Colonic mucosa (tissue), 4 donors: ENCODE results near the gene KDM5A. TPM values are rescaled to one million over a fixed set of nuclear protein-coding genes. Genes with fewer than 3 reads are reported as not detected.

Source experiments
- DNase-seq: peaks from one replicate; pipeline ENCODE4 v3.0.0-alpha.2; 2020
- H3K27ac ChIP-seq: fragments of 200-600 bp; one replicate; pipeline ENCODE4 v1.8.0; 2021
- H3K27me3 ChIP-seq: fragments of 200-600 bp; one replicate; pipeline ENCODE4 v1.8.0; 2021
- H3K36me3 ChIP-seq: fragments of 200-600 bp; one replicate; pipeline ENCODE4 v1.8.0; 2021
- H3K4me1 ChIP-seq: fragments of 200-600 bp; one replicate; pipeline ENCODE4 v1.8.0; 2021; ENCODE audit warnings: mild to moderate bottlenecking
- H3K4me3 ChIP-seq: fragments of 200-600 bp; one replicate; pipeline ENCODE4 v1.8.0; 2021
- H3K9ac ChIP-seq, 2 donors: one replicate each; pipeline ENCODE4 v1.7.0; 2013; ENCODE audit warnings: control low read depth in 2 of 2, low read depth in 2 of 2, low read length in 2 of 2
- H3K9me3 ChIP-seq: fragments of 200-600 bp; one replicate; pipeline ENCODE4 v1.8.0; 2021
- CTCF ChIP-seq: fragments of 200-600 bp; IDR thresholded peaks from one replicate; pipeline ENCODE4 v1.8.0; 2022; ENCODE audit warnings: antibody characterized with exemption, mild to moderate bottlenecking
- intact Hi-C: fragments of 100-400 bp; cut with DNase I; formaldehyde crosslinking; loops from one replicate; pipeline ENCODE4 v1.14.1; 2022
- total RNA-seq, 2 donors: library from RNA; stranded (reverse); fragmentation: NEBNext Ultra II Directional in 1 of 2; extraction: Animal tissue kit (Norgen Biotek cat#: 25700) in 1 of 2; gene quantifications; one replicate each; pipeline ENCODE4 v1.2.1, GENCODE V29; 2021
- donor health status: healthy.
- donor health status: DM: no; HTN: no; CAD: no.
- donor health status: DM: no; HTN: no; CAD: no.

KDM5A gene
- total RNA-seq, 2 donors from 2014 or later: 60.3 to 64.3 TPM

GRCh38 chr12:323507-323906 lies 65.6 kb downstream of the KDM5A start:
- Histone ChIP-seq H3K4me1 (no peaks in the 10 kb centered on the region), H3K27ac (no peak overlapping the region), H3K36me3 (peaks cover 14% of the 10 kb centered on the region), H3K9ac (no peak overlapping the region), H3K27me3 (no peaks in the 10 kb centered on the region), H3K9me3 (no peaks in the 10 kb centered on the region), H3K4me3 (no peak overlapping the region)
- no peak for TF ChIP-seq CTCF
- intact Hi-C loops: no loop called here
- DNase-seq: no peak

GRCh38 chr12:321606-322326 lies 67.4 kb downstream of the KDM5A start:
- H3K27ac ChIP-seq: no peak overlapping the region
- H3K36me3 ChIP-seq: peaks cover 25% of the 10 kb centered on the region
- H3K9ac ChIP-seq: no peak overlapping the region
- H3K27me3 ChIP-seq: no peaks in the 10 kb centered on the region
- no peaks in the 10 kb centered on the region for H3K4me1 ChIP-seq
- no peaks in the 10 kb centered on the region for H3K9me3 ChIP-seq
- intact Hi-C loops: no loop called here
- no peak for DNase-seq
- H3K4me3 ChIP-seq: no peak overlapping the region
- TF ChIP-seq CTCF: no peak

GRCh38 chr12:318759-319515 lies 70.2 kb downstream of the KDM5A start:
- TF ChIP-seq CTCF: no peak
- no peak for DNase-seq
- intact Hi-C loops: loop anchor here (10.0 kb wide), 1 partner anchor 46 kb away; no protein-coding TSS in a partner anchor
- no peak overlapping the region for H3K4me3 ChIP-seq
- no peaks in the 10 kb centered on the region for H3K27me3 ChIP-seq
- no peaks in the 10 kb centered on the region for H3K4me1 ChIP-seq
- H3K9ac ChIP-seq: no peak overlapping the region
- peaks cover 25% of the 10 kb centered on the region for H3K36me3 ChIP-seq
- H3K27ac ChIP-seq: no peak overlapping the region
- H3K9me3 ChIP-seq: no peaks in the 10 kb centered on the region

GRCh38 chr12:308511-308910 lies 80.6 kb downstream of the KDM5A start:
- Histone ChIP-seq H3K9me3 (no peaks in the 10 kb centered on the region), H3K36me3 (peaks cover 19% of the 10 kb centered on the region), H3K9ac (no peak overlapping the region), H3K4me1 (no peaks in the 10 kb centered on the region), H3K27me3 (no peaks in the 10 kb centered on the region), H3K27ac (no peak overlapping the region), H3K4me3 (no peak overlapping the region)
- DNase-seq: no peak
- intact Hi-C loops: no loop called here
- no peak for TF ChIP-seq CTCF

GRCh38 chr12:307406-307805 lies 81.7 kb downstream of the KDM5A start:
- Histone ChIP-seq H3K4me3 (no peak overlapping the region), H3K4me1 (no peaks in the 10 kb centered on the region), H3K27me3 (no peaks in the 10 kb centered on the region), H3K27ac (no peak overlapping the region), H3K36me3 (peaks cover 19% of the 10 kb centered on the region), H3K9me3 (no peaks in the 10 kb centered on the region), H3K9ac (no peak overlapping the region)
- TF ChIP-seq CTCF: no peak
- intact Hi-C loops: no loop called here
- DNase-seq: no peak
